ENCODE data around the gene RAB30. TPM values are rescaled to one million over a fixed set of nuclear protein-coding genes. Genes with fewer than 3 reads are reported as not detected.
A peak's percentile ranks its signal among the peaks of the same experiment; 100 is the strongest.

RAB30 gene
- total RNA-seq, 1 donor, result 25.9 TPM

DNA sequence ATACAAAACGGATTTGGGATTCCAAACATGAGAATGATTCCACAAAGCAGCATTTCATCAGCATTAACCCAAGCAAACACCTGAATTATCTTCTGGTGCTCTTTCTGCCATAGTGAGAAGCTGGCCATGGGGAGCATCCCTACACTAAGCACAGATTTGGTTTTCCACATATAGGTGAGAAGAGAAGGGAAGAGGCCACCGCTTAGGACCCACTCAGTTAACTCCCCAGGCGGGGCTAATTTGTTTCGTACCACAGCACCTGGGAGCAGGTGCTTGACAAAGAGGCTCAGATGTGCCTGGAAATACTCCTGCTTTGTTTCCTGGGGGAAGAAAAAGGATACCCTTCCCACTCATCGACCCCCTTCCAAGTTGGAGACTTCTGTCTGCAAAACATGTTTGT, 64.2 kb downstream of the RAB30 start:
- H3K4me3 ChIP-seq (ENCODE audit: low read depth, low read length), result no peak overlapping the region
- TF ChIP-seq, protein P1, sequence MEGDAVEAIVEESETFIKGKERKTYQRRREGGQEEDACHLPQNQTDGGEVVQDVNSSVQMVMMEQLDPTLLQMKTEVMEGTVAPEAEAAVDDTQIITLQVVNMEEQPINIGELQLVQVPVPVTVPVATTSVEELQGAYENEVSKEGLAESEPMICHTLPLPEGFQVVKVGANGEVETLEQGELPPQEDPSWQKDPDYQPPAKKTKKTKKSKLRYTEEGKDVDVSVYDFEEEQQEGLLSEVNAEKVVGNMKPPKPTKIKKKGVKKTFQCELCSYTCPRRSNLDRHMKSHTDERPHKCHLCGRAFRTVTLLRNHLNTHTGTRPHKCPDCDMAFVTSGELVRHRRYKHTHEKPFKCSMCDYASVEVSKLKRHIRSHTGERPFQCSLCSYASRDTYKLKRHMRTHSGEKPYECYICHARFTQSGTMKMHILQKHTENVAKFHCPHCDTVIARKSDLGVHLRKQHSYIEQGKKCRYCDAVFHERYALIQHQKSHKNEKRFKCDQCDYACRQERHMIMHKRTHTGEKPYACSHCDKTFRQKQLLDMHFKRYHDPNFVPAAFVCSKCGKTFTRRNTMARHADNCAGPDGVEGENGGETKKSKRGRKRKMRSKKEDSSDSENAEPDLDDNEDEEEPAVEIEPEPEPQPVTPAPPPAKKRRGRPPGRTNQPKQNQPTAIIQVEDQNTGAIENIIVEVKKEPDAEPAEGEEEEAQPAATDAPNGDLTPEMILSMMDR (IDR thresholded peaks at IDR 0.05; ENCODE audit: insufficient read depth, low read length), result no peak
- DNase-seq (ENCODE audit: low read depth), result no peak

GRCh38 chr11:83006877-83007330, 64.8 kb downstream of the RAB30 start:
- TF ChIP-seq, protein P1 (IDR thresholded peaks at IDR 0.05; ENCODE audit: insufficient read depth, low read length), result no peak

GRCh38 chr11:83004746-83005556, 66.7 kb downstream of the RAB30 start:
- TF ChIP-seq, protein P1 (IDR thresholded peaks at IDR 0.05; ENCODE audit: insufficient read depth, low read length), result no peak
- DNase-seq (ENCODE audit: low read depth), result no peak
- no peak overlapping the region for H3K4me3 ChIP-seq (ENCODE audit: low read depth, low read length)

More at GRCh38 chr11:83006877-83007330, 64.8 kb downstream of the RAB30 start:
- H3K4me3 ChIP-seq (ENCODE audit: low read depth, low read length), result no peak overlapping the region
- peak; percentile 20 for DNase-seq (ENCODE audit: low read depth)

GRCh38 chr11:83002522-83002921, 69.2 kb downstream of the RAB30 start:
- no peak overlapping the region for H3K4me3 ChIP-seq (ENCODE audit: low read depth, low read length)
- DNase-seq (ENCODE audit: low read depth), result no peak
- TF ChIP-seq, protein P1 (IDR thresholded peaks at IDR 0.05; ENCODE audit: insufficient read depth, low read length), result no peak

GRCh38 chr11:83002053-83002452, 69.6 kb downstream of the RAB30 start:
- H3K4me3 ChIP-seq (ENCODE audit: low read depth, low read length), result no peak overlapping the region

GRCh38 chr11:83000381-83000780, 71.3 kb downstream of the RAB30 start:
- TF ChIP-seq, protein P1 (IDR thresholded peaks at IDR 0.05; ENCODE audit: insufficient read depth, low read length), result no peak
- no peak overlapping the region for H3K4me3 ChIP-seq (ENCODE audit: low read depth, low read length)
- DNase-seq (ENCODE audit: low read depth), result no peak

More at GRCh38 chr11:83002053-83002452, 69.6 kb downstream of the RAB30 start:
- TF ChIP-seq, protein P1 (IDR thresholded peaks at IDR 0.05; ENCODE audit: insufficient read depth, low read length), result no peak
- DNase-seq (ENCODE audit: low read depth), result peak; percentile 31
